Activated naive CD4-positive, alpha-beta T cell treated with anti-CD3 and anti-CD28 coated beads for 36 hours (primary cell): ENCODE results near the gene CPT1B. TPM values are rescaled to one million over a fixed set of nuclear protein-coding genes. Genes with fewer than 3 reads are reported as not detected.
A peak's percentile ranks its signal among the peaks of the same experiment; 100 is the strongest.

Experiments used
- CTCF ChIA-PET: fragments of 350-600 bp; sonication (Branson Sonifier 250); formaldehyde crosslinking; loops from one replicate; lab custom pipeline; 2021; ENCODE audit warnings: antibody characterized with exemption; lab: Charles Lee
- DNase-seq: peaks from one replicate; pipeline ENCODE4 v3.0.0-alpha.2; 2020
- H3K27ac Mint-ChIP-seq: one replicate; pipeline ENCODE4 v1.8.0; 2021; ENCODE audit warnings: mild to moderate bottlenecking, mixed read lengths
- H3K27me3 Mint-ChIP-seq: one replicate; pipeline ENCODE4 v1.8.0; 2021; ENCODE audit warnings: low read depth, mixed read lengths
- H3K36me3 Mint-ChIP-seq: one replicate; pipeline ENCODE4 v1.8.0; 2021; ENCODE audit warnings: low read depth, mixed read lengths
- H3K4me1 Mint-ChIP-seq: one replicate; pipeline ENCODE4 v1.8.0; 2021; ENCODE audit warnings: low read depth, mixed read lengths
- H3K4me3 Mint-ChIP-seq: one replicate; pipeline ENCODE4 v1.8.0; 2021; ENCODE audit warnings: mild to moderate bottlenecking, moderate library complexity, mixed read lengths
- H3K9me3 Mint-ChIP-seq: one replicate; pipeline ENCODE4 v1.8.0; 2021; ENCODE audit warnings: mixed read lengths
- intact Hi-C: fragments of 100-400 bp; cut with micrococcal nuclease; formaldehyde crosslinking; loops from one replicate; pipeline ENCODE4 v1.15.1; 2023
- total RNA-seq, 2 experiments: library from RNA; stranded (reverse); gene quantifications; one replicate each; pipeline ENCODE4 v1.2.3, GENCODE V29; 2021

CPT1B gene
- total RNA-seq, 2 experiments from 2014 or later, result 37.3 to 43.7 TPM

GRCh38 chr22:50571264-50572175 is 6.7 kb downstream of the CPT1B start:
- CTCF ChIA-PET, result interaction anchor here (1.5 to 1.8 kb wide), 2 partner anchors 7 to 8 kb away, joined by 4 to 8 read pairs; partner anchors contain the start of gene SYCE3
- Mint-ChIP-seq H3K9me3 (no peaks in the 10 kb centered on the region), H3K4me3 (no peak overlapping the region), H3K27me3 (no peaks in the 10 kb centered on the region), H3K4me1 (no peaks in the 10 kb centered on the region), H3K27ac (no peak overlapping the region), H3K36me3 (peaks cover 15% of the 10 kb centered on the region)
- DNase-seq, result no peak
- intact Hi-C loops, result no loop called here

GRCh38 chr22:50570861-50571260 is 7.4 kb downstream of the CPT1B start:
- H3K4me3 Mint-ChIP-seq, result no peak overlapping the region
- CTCF ChIA-PET, result no interaction called here
- intact Hi-C loops, result no loop called here
- H3K27ac Mint-ChIP-seq, result no peak overlapping the region
- no peaks in the 10 kb centered on the region for H3K27me3 Mint-ChIP-seq
- H3K9me3 Mint-ChIP-seq, result no peaks in the 10 kb centered on the region
- no peak for DNase-seq
- no peaks in the 10 kb centered on the region for H3K4me1 Mint-ChIP-seq
- peaks cover 15% of the 10 kb centered on the region for H3K36me3 Mint-ChIP-seq

DNA sequence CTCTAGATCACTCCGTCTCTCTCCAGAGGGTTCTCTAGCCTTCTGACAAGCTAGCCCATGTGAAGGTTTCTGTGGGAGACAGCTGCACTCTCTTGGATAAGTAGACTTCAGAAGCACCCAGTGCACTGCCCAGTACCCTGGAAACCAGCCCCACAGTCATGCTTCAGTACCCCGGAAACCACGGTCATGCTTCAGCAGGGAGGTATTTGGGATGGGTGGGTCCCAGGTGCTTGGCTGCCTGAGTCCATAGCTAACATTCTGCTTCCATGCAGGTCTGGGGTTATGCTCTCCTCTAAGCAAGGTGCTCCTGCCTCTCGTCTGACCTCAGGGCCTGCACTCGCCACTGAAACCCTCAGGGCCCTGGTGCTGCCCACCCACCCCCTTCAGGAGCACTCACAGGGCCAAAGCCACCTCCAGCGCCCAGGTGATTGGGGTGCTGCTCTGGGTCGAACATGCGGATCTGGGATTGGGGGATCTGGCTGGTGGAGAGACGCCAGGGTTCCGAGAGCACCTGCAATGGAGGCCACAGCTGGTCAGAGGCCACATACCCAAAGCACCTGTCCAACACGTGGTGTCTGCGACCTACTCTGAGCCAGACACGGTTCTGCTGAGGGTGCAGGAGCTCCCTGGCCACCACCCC is 8.2 kb downstream of the CPT1B start:
- Mint-ChIP-seq H3K27ac (no peak overlapping the region), H3K36me3 (peaks cover 15% of the 10 kb centered on the region), H3K9me3 (no peaks in the 10 kb centered on the region), H3K27me3 (no peaks in the 10 kb centered on the region), H3K4me1 (no peaks in the 10 kb centered on the region), H3K4me3 (no peak overlapping the region)
- no peak for DNase-seq
- CTCF ChIA-PET, result no interaction called here
- intact Hi-C loops, result no loop called here

- no peak overlapping the region for H3K4me3 Mint-ChIP-seq
- CTCF ChIA-PET, result no interaction called here
- peaks cover 15% of the 10 kb centered on the region for H3K36me3 Mint-ChIP-seq
- intact Hi-C loops, result no loop called here
- H3K27me3 Mint-ChIP-seq, result no peaks in the 10 kb centered on the region
- no peaks in the 10 kb centered on the region for H3K9me3 Mint-ChIP-seq
- no peaks in the 10 kb centered on the region for H3K4me1 Mint-ChIP-seq
- no peak overlapping the region for H3K27ac Mint-ChIP-seq
- no peak for DNase-seq
Observed at GRCh38 chr22:50569041-50569459, 9.2 kb downstream of the CPT1B start.

- Mint-ChIP-seq H3K27ac (no peak overlapping the region), H3K9me3 (no peaks in the 10 kb centered on the region), H3K36me3 (peaks cover 15% of the 10 kb centered on the region), H3K4me3 (no peak overlapping the region), H3K27me3 (no peaks in the 10 kb centered on the region), H3K4me1 (peaks cover 3% of the 10 kb centered on the region)
- DNase-seq, result no peak
- CTCF ChIA-PET, result no interaction called here
- intact Hi-C loops, result no loop called here
Observed at GRCh38 chr22:50568626-50569025, 9.6 kb downstream of the CPT1B start.

- H3K27ac Mint-ChIP-seq, result no peak overlapping the region
- no peak overlapping the region for H3K4me3 Mint-ChIP-seq
- intact Hi-C loops, result no loop called here
- peaks cover 9% of the 10 kb centered on the region for H3K4me1 Mint-ChIP-seq
- CTCF ChIA-PET, result no interaction called here
- H3K9me3 Mint-ChIP-seq, result no peaks in the 10 kb centered on the region
- H3K27me3 Mint-ChIP-seq, result no peaks in the 10 kb centered on the region
- peaks cover 15% of the 10 kb centered on the region for H3K36me3 Mint-ChIP-seq
- no peak for DNase-seq
Observed at GRCh38 chr22:50567721-50568252, 10.4 kb downstream of the CPT1B start.

DNA sequence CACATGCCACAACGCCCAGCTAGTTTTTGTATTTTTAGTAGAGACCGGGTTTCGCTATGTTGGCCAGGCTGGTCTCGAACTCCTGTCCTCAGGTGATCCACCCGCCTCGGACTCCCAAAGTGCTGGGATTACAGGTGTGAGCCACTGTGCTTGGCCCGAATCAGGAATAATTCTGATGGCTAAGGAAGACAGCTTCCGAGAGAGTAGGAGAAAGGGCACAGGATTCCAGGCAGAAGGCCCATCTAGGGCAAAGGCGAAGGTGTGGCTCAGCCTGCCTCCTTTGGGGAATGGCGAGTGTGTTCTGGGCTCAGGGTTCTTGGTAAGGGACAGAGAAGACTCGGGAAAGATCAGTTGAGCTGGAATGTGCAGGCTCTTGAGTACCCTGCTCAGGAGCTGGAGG is 13.9 kb downstream of the CPT1B start:
- Mint-ChIP-seq H3K27me3 (no peaks in the 10 kb centered on the region), H3K4me1 (peaks cover 13% of the 10 kb centered on the region), H3K27ac (no peak overlapping the region), H3K36me3 (peaks cover 4% of the 10 kb centered on the region), H3K4me3 (no peak overlapping the region), H3K9me3 (no peaks in the 10 kb centered on the region)
- CTCF ChIA-PET, result interaction anchor here (1.0 to 2.8 kb wide), 5 partner anchors 8 to 39 kb away, joined by 4 to 15 read pairs (median 11); partner anchors contain the start of genes KLHDC7B and SCO2
- no peak for DNase-seq
- intact Hi-C loops, result no loop called here

DNA sequence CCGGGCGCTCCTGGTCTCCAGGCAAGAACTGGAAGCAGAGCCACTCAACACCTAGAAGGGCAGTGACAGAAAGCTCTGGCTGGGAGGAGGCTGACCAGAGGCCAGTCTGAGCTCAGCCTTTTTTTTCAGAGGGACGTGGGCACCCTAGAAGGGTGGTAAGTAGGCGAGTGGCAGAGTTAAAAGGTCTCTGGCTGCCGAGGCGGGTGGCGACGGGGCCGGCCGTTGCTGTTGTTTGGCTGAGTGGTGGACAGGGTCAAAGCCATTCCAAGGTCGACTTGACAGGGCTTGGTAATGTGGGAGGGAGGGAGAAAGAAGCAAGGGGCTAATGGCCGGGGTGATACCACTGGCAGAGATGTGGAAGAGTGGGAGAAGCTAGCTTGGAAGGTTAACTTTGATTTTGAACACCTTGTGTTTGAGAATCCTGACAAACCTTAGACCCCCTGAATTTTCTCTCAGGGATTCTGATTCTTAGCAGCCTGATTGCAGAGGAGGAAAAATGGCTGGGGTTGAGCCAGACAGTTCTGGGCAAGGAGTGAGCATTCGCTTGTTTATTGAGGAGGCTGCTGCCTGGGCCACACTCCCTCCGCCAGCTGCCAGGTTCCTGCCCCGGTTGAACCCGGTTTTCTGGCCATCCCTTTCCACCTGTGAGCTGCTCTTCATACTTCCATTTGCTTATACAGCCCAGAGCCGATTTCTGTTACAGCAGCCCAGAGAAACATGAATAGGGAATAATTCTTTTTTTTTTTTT is 14.6 kb downstream of the CPT1B start:
- peak overlapping the region; percentile 85 for H3K4me3 Mint-ChIP-seq
- no peaks in the 10 kb centered on the region for H3K9me3 Mint-ChIP-seq
- H3K27me3 Mint-ChIP-seq, result no peaks in the 10 kb centered on the region
- intact Hi-C loops, result no loop called here
- peaks cover 4% of the 10 kb centered on the region for H3K36me3 Mint-ChIP-seq
- CTCF ChIA-PET, result interaction anchor here (0.7 to 2.8 kb wide), 17 partner anchors 9 to 311 kb away, joined by 3 to 13 read pairs (median 4); partner anchors contain the start of genes KLHDC7B and SCO2
- no peak overlapping the region for H3K27ac Mint-ChIP-seq
- no peak for DNase-seq
- H3K4me1 Mint-ChIP-seq, result peaks cover 13% of the 10 kb centered on the region

DNA sequence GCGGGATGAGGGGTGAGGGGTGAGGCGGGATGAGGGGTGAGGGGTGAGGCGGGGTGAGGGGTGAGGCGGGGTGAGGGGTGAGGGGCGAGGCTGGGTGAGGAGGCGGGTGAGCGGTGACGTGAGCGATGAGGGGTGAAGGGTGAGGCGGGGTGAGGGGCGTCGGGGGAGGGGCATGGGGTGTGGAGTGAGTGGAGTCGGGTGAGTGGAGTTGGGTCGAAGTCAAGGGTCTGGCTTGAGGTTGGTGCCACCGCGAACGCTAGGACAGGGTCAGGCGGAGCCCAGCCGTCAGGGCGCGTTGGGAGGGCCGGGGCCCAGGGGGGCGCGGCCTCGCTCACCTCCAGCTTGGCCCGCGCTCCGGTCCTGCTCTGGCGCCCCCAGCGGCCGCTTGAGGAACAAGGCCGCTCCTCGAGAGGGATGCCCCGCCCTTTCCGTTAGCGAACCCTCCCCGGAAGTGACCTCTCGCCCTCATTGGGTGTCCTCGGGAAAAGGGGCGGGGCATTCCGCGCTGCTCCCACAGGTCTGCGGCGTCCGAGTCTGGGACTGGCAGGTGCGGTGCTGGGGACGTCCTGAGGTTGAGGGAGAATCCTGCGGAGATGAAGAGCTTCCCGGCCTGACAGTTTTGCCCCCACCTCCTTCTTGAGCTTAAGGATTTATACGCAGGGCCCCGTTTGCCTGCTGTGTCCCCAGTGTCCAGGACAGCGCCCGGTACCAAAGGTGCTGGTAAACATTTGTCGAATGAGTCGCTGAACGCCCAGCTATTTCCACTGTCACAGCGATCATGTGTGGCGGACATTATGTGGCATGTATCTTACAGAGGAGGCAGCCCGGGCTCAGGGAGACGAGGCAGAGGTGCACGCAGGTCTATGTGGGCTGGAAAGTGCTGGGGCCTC is 15.5 kb downstream of the CPT1B start, which contains the start of gene SYCE3:
Gene SYCE3, minus strand, starts transcription at position 397 of the 890 bp plus-strand sequence. CDS start 6,514 bp downstream, outside the sequence.
- H3K27ac Mint-ChIP-seq, result no peak within 1 kb of the TSS
- intact Hi-C loops, result loop anchor here (1.0 kb wide), 4 partner anchors 20 to 54 kb away; partner anchors contain the start of genes CHKB, NCAPH2 and SCO2
- H3K36me3 Mint-ChIP-seq, result peaks cover 2% of the 10 kb centered on the region
- no peaks in the 10 kb centered on the region for H3K9me3 Mint-ChIP-seq
- DNase-seq, result peak; percentile 98
- CTCF ChIA-PET, result interaction anchor here (0.5 to 2.8 kb wide), 20 partner anchors 10 to 328 kb away, joined by 3 to 13 read pairs (median 4); partner anchors contain the start of genes KLHDC7B and SCO2
- H3K4me3 Mint-ChIP-seq, result peak within 1 kb of the TSS; percentile 85
- H3K27me3 Mint-ChIP-seq, result no peaks in the 10 kb centered on the region
- peaks cover 13% of the 10 kb centered on the region for H3K4me1 Mint-ChIP-seq

DNA sequence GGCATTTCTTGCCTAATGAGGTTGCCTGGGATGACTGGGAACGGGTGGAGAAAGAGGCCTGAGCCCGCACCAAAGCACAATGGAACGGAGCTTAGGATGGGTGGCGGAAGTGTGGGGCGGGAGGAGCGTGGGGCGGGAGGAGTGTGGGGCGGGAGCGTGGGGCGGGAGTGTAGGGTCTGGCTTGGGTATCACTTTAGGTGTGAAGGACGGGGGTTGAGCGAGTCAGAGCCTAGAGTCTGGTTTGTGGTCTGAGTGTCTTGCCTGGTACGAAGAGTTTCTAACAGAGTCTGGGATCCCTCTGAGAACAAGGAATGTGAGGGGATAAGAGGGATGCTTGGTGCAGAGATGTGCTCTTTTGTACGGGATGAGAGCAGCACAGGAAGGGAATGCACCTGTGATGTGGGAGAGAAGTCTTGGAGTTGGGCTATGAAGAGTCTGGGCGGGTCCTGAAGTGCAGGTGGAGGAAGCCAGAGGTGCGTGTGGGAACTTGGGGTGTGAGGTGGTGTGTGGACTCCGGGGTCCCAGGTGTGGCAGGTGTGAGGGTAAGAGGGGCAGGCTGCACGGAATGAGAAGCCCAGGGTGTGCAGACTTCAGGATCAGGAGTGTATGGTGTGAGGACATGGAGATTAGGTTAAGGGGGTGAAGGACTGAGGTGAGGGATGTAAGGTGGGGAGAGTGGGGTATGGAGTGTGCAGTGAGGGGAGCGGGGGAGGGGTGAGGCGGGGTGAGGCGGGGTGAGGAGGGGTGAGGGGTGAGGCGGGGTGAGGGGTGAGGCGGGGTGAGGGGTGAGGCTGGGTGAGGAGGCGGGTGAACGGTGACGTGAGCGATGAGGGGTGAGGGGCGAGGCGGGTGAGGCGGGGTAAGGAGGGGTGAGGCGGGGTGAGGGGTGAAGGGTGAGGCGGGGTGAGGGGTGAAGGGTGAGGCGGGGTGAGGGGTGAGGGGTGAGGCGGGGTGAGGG is 16.5 kb downstream of the CPT1B start:
- no peaks in the 10 kb centered on the region for H3K9me3 Mint-ChIP-seq
- CTCF ChIA-PET, result interaction anchor here (0.5 kb wide), 1 partner anchor 20 kb away, joined by 4 read pairs; no protein-coding TSS in a partner anchor
- no peaks in the 10 kb centered on the region for H3K27me3 Mint-ChIP-seq
- no peak overlapping the region for H3K27ac Mint-ChIP-seq
- intact Hi-C loops, result loop anchor here (1.0 kb wide), 4 partner anchors 21 to 53 kb away; partner anchors contain the start of genes CHKB, NCAPH2 and SCO2
- peaks cover 13% of the 10 kb centered on the region for H3K4me1 Mint-ChIP-seq
- peak overlapping the region; percentile 62 for H3K4me3 Mint-ChIP-seq
- no peaks in the 10 kb centered on the region for H3K36me3 Mint-ChIP-seq
- no peak for DNase-seq
